Gastrocnemius medialis (tissue), 4 donors: Measurements from ENCODE around the gene MEGF10. TPM values are rescaled to one million over a fixed set of nuclear protein-coding genes. Genes with fewer than 3 reads are reported as not detected.
"Not testable (repeated sequence)": the region's sequence is repeated elsewhere in the genome, so short reads cannot be mapped to it uniquely, and the experiment has no call there.

Source experiments
- ATAC-seq, 2 donors: fragments of 150-250 bp; one replicate each; pipeline ENCODE4 v1.9.1; 2016
- DNase-seq, 2 donors: peaks; one replicate each; pipeline ENCODE4 v3.0.0-alpha.2; 2019
- H3K27ac ChIP-seq, 4 donors: fragments of 200-600 bp; sonication (generic); 1 replicate in 1 of 4; 2 replicates in 3 of 4; pipeline ENCODE4 v1.5.1; 2016 to 2018; ENCODE audit warnings: mild to moderate bottlenecking in 2 of 4, moderate library complexity in 1 of 4
- H3K27me3 ChIP-seq, 3 donors: fragments of 200-600 bp; sonication (generic) in 2 of 3; 1 replicate in 1 of 3; 2 replicates in 2 of 3; pipeline versions ENCODE4 v1.5.1 to v1.6.0; 2016 to 2019; ENCODE audit warnings: mild to moderate bottlenecking in 1 of 3, moderate library complexity in 1 of 3
- H3K36me3 ChIP-seq, 2 donors: fragments of 200-600 bp; sonication (generic) in 1 of 2; one replicate each; pipeline ENCODE4 v1.5.1; 2017 to 2018
- H3K4me1 ChIP-seq, 2 donors: fragments of 200-600 bp; sonication (generic) in 1 of 2; one replicate each; pipeline ENCODE4 v1.5.1; 2016 to 2017; ENCODE audit warnings: mild to moderate bottlenecking in 2 of 2
- H3K4me3 ChIP-seq, 4 donors: fragments of 200-600 bp; sonication (generic) in 3 of 4; 1 replicate in 1 of 4; 2 replicates in 3 of 4; pipeline ENCODE4 v1.5.1; 2016 to 2019; ENCODE audit warnings: mild to moderate bottlenecking in 2 of 4
- H3K9me3 ChIP-seq, 3 donors: fragments of 200-600 bp; sonication (generic) in 2 of 3; 1 replicate in 1 of 3; 2 replicates in 2 of 3; pipeline ENCODE4 v1.5.1; 2016 to 2019
- CTCF ChIP-seq, 5 experiments: fragments of 450-650 bp in 3 of 5; fragments of 200-600 bp in 2 of 5; sonication (generic) in 2 of 5; IDR thresholded peaks in 4 of 5; conservative IDR thresholded peaks in 1 of 5; 1 replicate in 4 of 5; 2 replicates in 1 of 5; pipeline ENCODE4 v1.5.1; 2016 to 2019; ENCODE audit warnings: antibody characterized with exemption in 5 of 5, mild to moderate bottlenecking in 3 of 5, moderate library complexity in 3 of 5
- POLR2A ChIP-seq, 2 donors: fragments of 450-650 bp; IDR thresholded peaks; one replicate each; pipeline ENCODE4 v1.6.1; 2017; ENCODE audit warnings: antibody characterized with exemption in 2 of 2, mild to moderate bottlenecking in 2 of 2, moderate library complexity in 2 of 2
- in situ Hi-C, 4 donors: fragments of 200-750 bp; cut with MboI; loops; one replicate each; pipeline versions ENCODE4 v1.15.0 to v1.8.0; 2017; ENCODE audit warnings: low sequenced_read_pairs in 4 of 4
- intact Hi-C: fragments of 100-400 bp; cut with DNase I; formaldehyde crosslinking; loops from one replicate; pipeline ENCODE4 v1.15.1; 2023; ENCODE audit warnings: low total_unique reads
- total RNA-seq, 4 donors: library from RNA; depleted of rRNA; stranded (reverse); fragments of >200 nt; gene quantifications; one replicate each; pipeline versions ENCODE4 v1.1.0 to v1.2.3, GENCODE V29; 2016

Gene MEGF10
- total RNA-seq, 4 donors from 2014 or later = 6.7 to 25.4 (median 15.7) TPM

GRCh38 chr5:127260686-127261085, 29.9 kb upstream of the MEGF10 start:
- intact Hi-C loops = no loop called here
- TF ChIP-seq POLR2A (IDR thresholded peaks at IDR 0.05) = no peak
- no peak for TF ChIP-seq CTCF (IDR thresholded peaks at IDR 0.05 in 4 of 5, conservative IDR thresholded peaks at IDR 0.05 in 1 of 5)
- Histone ChIP-seq H3K9me3 (no peaks in the 10 kb centered on the region), H3K27ac (no peak overlapping the region), H3K4me3 (no peak overlapping the region), H3K36me3 (no peaks in the 10 kb centered on the region), H3K27me3 (no peaks in the 10 kb centered on the region), H3K4me1 (no peaks in the 10 kb centered on the region)
- ATAC-seq (no peak), DNase-seq (no peak)
- in situ Hi-C loops = no loop called here

- DNase-seq, ATAC-seq, H3K9me3 ChIP-seq, H3K4me1 ChIP-seq, intact Hi-C loops, H3K36me3 ChIP-seq, H3K27me3 ChIP-seq, in situ Hi-C loops, H3K27ac ChIP-seq, H3K4me3 ChIP-seq: not testable (repeated sequence)
Measured at GRCh38 chr5:127265473-127265872, 25.1 kb upstream of the MEGF10 start.

GRCh38 chr5:127268342-127268741, 22.3 kb upstream of the MEGF10 start:
- H3K9me3 ChIP-seq, H3K4me3 ChIP-seq, ATAC-seq, H3K27me3 ChIP-seq, H3K27ac ChIP-seq, H3K4me1 ChIP-seq, DNase-seq, in situ Hi-C loops, H3K36me3 ChIP-seq, intact Hi-C loops: not testable (repeated sequence)

- H3K4me3 ChIP-seq, H3K27ac ChIP-seq, H3K36me3 ChIP-seq, in situ Hi-C loops, intact Hi-C loops, H3K4me1 ChIP-seq, DNase-seq, H3K9me3 ChIP-seq, ATAC-seq, H3K27me3 ChIP-seq: not testable (repeated sequence)
Measured at GRCh38 chr5:127270713-127271112, 19.9 kb upstream of the MEGF10 start.

GRCh38 chr5:127275641-127276193, 14.9 kb upstream of the MEGF10 start:
- intact Hi-C loops = no loop called here
- Histone ChIP-seq H3K36me3 (no peaks in the 10 kb centered on the region), H3K4me3 (no peak overlapping the region), H3K27ac (no peak overlapping the region), H3K4me1 (no peaks in the 10 kb centered on the region), H3K9me3 (no peaks in the 10 kb centered on the region), H3K27me3 (no peaks in the 10 kb centered on the region)
- in situ Hi-C loops = loop anchor here in 1 of 4 donors (5.0 kb wide), 1 partner anchor 217 kb away; no protein-coding TSS in a partner anchor
- TF ChIP-seq POLR2A (IDR thresholded peaks at IDR 0.05) (no peak), CTCF (IDR thresholded peaks at IDR 0.05 in 4 of 5, conservative IDR thresholded peaks at IDR 0.05 in 1 of 5) (no peak)
- DNase-seq (no peak), ATAC-seq (no peak)

- no peak overlapping the region for H3K27ac ChIP-seq
- H3K36me3 ChIP-seq = no peaks in the 10 kb centered on the region
- no peak for ATAC-seq
- in situ Hi-C loops = no loop called here
- H3K9me3 ChIP-seq = no peaks in the 10 kb centered on the region
- no peaks in the 10 kb centered on the region for H3K4me1 ChIP-seq
- H3K4me3 ChIP-seq = no peak overlapping the region
- TF ChIP-seq POLR2A (IDR thresholded peaks at IDR 0.05) (no peak), CTCF (IDR thresholded peaks at IDR 0.05 in 4 of 5, conservative IDR thresholded peaks at IDR 0.05 in 1 of 5) (no peak)
- no peak for DNase-seq
- intact Hi-C loops = no loop called here
- no peaks in the 10 kb centered on the region for H3K27me3 ChIP-seq
Measured at GRCh38 chr5:127280491-127281220, 9.9 kb upstream of the MEGF10 start.
